HK-2 (cell line): ENCODE measurements around the gene TEX264.
A peak's percentile ranks its signal among the peaks of the same experiment; 100 is the strongest.
"Not testable (repeated sequence)": the region's sequence is repeated elsewhere in the genome, so short reads cannot be mapped to it uniquely, and the experiment has no call there.

Source experiments
- DNase-seq: peaks from one replicate; pipeline ENCODE4 v3.0.0-alpha.2; 2018; ENCODE audit not compliant: unreplicated experiment

TEX264 gene

DNA sequence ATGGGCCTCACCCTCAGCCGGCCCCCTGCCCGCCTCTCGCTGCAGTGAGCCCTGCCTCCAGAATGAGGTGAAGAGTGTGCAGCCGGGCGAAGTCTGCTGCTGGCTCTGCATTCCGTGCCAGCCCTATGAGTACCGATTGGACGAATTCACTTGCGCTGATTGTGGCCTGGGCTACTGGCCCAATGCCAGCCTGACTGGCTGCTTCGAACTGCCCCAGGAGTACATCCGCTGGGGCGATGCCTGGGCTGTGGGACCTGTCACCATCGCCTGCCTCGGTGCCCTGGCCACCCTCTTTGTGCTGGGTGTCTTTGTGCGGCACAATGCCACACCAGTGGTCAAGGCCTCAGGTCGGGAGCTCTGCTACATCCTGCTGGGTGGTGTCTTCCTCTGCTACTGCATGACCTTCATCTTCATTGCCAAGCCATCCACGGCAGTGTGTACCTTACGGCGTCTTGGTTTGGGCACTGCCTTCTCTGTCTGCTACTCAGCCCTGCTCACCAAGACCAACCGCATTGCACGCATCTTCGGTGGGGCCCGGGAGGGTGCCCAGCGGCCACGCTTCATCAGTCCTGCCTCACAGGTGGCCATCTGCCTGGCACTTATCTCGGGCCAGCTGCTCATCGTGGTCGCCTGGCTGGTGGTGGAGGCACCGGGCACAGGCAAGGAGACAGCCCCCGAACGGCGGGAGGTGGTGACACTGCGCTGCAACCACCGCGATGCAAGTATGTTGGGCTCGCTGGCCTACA is 44.4 kb downstream of the TEX264 start:
- DNase-seq, result no peak

DNA sequence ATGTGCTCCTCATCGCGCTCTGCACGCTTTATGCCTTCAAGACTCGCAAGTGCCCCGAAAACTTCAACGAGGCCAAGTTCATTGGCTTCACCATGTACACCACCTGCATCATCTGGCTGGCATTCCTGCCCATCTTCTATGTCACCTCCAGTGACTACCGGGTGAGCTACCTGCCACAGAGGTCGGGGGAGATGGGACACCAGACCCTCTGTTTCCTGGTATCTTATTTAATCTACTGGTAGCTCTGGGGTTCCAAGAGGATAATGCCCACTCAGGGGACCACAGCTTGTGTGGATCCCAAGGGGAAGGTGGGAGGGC is 44.9 kb downstream of the TEX264 start:
- DNase-seq, result no peak

DNA sequence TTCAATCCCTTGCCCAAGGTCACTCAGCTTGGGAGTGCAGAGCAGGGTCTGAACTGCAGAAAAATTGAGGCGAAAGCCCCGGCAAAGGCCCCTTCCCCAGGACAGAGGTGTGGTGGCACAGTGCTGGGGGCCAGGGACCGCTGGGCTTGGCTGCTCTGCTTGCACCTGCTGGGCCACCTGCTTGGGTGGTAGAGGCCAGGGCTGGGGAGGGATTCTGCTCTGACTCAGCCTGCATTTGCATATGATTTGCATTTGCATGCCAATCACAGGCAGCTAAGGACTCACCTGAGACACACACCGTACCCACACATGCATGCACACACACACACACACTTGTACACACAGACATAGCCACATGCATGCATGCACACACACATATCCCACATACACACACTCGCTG is 45.8 kb downstream of the TEX264 start:
- no peak for DNase-seq

DNA sequence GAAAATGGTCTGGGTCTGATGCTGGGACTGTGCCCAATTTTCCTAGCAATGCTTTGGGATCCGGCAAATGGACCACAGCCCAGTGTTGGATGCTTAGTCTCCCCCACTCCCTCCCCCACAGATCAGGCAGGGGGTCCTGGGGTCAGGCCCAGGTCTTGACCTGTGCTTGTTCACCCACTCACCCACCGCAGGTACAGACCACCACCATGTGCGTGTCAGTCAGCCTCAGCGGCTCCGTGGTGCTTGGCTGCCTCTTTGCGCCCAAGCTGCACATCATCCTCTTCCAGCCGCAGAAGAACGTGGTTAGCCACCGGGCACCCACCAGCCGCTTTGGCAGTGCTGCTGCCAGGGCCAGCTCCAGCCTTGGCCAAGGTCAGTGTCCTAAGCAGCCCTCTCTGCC is 46.4 kb downstream of the TEX264 start:
- no peak for DNase-seq

DNA sequence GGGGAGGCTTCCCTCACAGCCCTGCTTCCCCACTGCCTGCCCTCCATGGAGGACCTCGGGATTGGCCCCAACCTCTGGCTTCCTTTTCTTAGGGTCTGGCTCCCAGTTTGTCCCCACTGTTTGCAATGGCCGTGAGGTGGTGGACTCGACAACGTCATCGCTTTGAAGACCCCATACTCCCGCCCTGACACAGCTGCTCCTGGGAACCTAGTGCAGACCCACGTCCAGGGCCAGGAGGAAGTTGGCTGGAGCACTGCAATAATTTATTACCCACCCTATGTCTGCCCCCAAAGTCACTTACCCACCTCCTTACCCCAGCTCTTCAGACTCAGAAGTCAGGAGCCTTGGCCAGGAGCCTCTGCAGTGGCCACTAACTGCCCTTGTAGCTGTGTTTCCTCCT is 46.9 kb downstream of the TEX264 start:
- no peak for DNase-seq

DNA sequence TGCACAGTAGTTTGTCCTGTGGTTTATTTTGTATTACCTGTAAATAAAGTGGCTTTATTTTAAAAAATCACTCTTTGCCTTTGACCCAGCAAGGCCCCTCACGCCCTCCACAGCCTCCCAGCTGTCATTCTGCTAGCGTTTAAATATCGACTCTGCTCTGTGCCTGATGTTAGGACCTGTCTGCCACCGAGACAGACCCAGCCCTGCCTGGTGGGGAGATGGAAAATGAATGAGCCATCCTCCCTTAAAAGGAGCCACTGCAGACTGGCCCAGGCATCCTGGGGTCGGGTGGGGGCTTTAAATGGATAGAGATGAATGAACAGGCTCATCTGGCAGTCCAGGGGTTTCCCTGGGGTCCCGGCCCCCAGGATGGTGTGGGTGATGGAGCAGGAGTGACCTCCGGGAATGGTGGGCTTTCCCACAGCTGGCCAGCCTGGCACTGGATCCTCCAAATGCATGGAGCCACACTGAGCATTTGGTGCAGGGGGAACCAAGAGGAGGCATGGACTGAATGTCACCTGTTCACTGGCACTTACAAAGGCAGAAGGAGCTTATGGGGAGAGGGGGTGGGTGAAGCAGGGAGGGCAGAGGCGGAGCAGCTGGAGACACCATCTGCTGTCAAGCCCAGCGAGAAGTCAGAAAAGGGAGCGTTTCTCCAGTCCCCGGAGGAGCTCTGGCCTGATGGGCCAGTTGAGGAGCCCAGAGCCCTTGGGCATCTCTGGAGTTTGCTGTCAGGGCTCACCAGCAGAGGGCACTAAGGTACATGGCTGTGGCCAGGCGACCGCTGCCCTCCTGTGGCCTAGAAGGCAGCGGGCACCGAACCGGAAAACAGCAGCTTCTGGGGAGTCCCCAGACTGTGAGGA is 47.7 kb downstream of the TEX264 start:
- DNase-seq, result peak; percentile 61

DNA sequence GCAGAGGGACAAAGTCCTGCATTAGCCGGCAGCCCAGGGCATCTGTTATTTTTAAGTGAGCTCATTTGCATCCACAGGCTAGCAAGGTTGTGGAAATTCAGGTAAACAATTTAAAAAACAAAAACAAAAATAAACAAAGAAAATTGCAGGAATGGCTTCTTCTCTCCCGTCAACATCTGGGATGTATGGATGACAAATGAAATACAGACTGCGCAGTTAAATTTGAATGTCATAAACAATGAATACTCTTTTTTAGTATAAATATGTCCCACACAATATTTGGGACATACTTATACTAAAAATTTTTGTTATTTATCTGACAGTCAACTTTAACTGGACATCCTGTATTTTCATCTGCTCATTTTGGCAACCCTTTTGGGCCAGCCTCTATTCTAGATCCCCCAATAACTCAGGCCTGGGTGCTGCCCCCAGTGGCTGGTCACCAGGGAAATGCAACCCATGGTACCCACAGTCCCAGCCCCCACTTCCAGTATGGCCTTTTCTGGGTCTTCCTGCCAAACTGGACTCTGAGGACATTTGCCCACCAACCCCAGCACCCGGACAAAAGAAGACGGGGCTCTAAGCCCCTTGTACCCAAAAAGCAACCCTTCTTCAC is 48.5 kb downstream of the TEX264 start:
- no peak for DNase-seq

DNA sequence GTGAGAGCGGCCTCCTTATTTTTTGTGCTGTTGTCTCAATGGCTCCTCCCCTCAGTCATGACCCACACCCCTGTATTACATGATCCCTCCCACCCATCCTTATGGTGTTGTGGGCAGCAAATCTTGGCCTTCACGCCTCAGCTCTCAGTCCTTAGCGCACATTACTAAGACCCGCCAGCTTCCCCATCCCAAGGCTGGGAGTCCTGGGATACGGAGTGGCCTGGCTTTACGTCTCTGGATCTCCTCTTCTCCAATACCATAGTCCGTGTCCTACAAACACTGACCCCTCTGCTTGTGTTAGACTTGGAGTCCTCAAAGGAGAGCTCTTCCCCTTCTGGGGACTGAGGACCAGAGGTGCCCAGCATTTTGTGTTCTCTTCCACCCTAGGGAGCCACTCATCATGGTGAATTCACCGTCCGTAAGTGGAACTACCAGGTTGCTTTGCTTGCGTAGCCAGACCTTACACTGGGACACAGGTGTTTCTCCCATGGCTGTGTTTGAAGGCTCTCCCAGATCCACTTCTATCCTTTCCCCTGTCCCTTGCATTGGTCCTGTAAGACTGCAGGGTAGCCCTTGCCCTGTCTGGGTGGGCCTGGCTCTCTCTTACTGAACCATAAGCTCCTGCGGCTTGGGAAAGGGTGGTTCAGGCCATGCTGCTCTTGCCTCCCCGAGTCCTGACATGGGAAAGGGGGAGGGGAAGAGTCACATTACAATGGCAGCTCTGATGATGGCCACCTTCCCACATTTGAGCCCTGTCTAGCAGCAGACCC is 49.4 kb downstream of the TEX264 start:
- DNase-seq, result no peak

DNA sequence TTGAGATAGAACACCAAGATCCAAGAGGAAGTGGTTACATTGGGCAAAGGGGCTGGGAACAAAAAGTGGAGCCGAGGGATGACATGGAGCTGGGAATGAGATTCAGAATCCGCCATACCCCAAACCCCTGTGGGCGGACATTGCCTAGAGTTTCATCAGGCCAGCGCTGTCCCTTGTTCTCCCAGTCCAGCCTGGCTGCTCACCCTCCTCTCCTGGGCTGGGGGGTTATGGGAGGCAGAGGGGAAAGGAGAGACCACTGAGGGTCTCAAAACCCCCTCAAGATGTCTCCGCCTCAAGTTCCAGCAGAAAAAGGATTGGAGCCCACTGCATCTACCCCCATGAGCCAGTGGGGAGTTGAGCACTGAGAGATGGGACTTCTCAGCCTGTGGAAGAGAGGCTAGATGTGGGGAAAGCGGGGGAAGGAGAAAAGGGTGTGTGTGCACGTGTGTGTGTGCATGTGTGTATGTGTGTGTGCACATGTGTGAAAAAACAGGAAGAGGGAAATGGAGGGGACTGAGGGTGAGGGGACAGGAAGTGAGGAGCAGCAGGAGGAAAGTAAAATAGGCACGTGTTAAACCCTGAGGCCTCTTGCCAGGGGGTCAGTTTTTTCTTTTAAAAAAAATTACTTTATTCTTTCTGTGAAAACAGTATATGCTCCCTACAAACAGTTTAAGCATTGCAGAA is 50.2 kb downstream of the TEX264 start:
- no peak for DNase-seq

DNA sequence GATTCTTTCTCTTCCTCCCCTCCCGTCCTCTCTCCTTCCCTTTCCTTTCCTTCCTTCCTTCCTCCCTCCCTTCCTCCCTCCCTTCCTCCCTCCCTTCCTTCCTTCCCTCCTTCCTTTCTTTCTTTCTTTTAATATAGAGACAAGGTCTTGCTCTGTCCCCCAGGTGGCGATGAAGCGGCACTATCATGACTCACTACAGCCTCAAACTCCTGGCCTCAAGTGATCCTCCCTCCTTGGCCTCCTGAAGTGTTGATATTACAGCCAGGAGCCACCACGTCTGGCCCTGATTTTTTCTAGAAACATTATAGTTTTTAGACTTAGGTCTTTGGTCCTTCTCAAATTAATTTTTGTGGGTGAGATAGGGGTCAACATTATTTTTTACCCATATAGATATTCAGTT is 51.3 kb downstream of the TEX264 start:
- DNase-seq, result no peak

DNA sequence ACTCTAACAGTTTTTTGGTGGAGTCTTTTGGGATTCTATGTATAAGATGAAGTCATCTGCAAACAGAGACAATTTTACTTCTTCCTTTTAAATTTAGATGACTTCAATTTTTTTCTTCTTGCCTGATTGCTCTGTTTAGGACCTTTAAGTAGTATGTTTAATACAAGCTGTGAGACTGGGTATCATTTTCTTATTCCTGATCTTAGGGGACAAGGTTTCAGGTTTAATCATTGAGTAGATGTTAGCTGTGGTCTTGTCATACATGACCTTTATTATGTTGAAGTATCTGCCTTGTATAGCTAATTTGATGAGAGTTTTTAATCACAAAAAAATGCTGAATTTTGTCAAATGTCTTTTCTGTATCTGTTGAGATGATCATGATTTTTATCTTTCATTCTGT is 56.4 kb downstream of the TEX264 start:
- no peak for DNase-seq

DNA sequence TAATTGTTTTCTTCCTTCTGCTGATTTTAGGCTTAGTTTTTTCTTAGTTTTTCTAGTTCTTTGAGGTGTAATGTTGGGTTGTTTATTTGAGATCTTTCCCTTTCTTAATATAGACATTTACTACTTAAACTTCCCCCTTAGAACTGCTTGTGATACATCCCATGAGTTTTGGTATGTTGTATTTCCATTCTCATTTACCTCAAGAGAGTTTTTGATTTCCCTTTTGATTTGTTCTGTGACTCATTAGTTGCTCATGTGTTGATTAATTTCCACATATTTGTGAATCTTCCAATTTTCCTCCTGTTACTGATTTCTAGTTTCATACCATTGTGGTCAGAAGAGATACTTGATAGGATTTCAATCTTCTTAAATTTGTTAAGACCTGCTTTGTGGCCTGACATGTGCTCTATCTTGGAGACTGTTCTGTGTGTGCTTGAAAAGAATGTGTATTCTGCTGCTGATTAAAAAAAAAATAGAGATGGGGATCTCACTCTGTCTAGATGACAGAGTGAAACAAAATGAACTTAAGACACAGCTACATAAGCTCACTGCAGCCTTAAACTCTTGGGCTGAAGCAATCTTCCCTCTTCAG is 58.1 kb downstream of the TEX264 start:
- DNase-seq, result no peak

DNA sequence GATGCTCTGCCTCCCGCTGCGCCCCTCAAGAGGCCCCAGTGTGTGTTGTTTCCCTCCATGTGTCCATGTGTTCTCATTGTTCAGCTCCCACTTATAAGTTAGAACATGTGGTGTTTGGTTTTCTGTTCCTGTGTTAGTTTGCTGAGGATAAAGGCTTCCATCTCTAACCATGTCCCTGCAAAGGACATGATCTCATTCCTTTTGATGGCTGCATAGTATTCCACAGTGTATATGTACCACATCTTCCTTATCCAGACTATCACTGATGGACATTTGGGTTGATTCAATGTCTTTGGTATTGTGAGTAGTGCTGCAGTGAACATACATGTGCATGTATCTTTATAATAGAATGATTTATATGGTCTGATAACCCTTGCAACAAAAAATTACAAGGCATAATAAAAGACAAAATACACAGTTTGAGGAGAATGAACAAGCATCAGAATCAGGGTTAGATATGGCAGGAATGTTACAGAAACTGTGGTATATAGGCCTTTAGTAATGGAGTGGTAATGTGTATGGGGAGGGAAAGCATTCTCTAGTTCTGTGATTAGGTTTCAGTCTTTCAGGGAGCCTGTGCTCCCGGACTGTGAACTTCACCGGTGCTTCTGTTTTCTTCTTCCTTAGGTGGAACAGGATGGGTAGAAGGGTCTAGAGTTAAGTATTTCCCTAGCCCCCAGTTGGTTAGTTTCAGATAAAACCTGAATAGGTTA is 63.0 kb downstream of the TEX264 start:
- DNase-seq, result no peak

DNA sequence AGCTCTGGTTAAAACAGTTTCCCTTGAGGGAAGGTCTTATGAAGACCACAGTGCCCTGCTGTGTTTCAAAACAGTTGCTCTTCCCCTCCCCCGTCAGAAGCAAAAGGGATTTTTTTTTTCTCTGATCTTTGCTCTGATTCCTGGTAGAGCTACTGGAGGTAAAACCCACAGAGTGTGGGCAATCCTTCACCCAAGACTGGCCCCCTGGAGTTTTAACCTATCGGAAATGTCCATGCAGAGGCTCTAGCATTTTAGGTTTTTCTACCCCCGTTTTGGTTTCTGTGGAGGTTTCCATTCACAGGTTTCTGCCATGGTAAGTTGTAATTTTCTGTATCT is 63.5 kb downstream of the TEX264 start:
- no peak for DNase-seq

DNA sequence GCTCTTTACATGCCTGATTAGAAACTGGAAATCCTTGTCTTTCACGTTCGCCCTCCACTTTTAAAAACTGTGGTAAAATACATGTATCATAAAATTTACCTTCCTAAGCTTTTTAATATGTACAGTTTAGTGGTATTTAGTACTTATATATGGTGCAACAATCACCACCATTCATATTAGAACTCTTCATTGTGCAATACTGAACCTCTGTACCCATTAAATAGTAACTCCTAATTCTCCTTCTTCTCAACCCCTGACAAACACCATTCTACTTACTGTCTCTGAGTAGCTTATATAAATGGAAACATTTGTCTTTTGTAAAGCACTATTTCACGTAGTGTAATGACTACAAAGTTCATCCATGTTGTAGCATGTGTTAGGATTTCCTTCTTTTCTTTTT is 64.0 kb downstream of the TEX264 start:
- DNase-seq, result no peak

DNA sequence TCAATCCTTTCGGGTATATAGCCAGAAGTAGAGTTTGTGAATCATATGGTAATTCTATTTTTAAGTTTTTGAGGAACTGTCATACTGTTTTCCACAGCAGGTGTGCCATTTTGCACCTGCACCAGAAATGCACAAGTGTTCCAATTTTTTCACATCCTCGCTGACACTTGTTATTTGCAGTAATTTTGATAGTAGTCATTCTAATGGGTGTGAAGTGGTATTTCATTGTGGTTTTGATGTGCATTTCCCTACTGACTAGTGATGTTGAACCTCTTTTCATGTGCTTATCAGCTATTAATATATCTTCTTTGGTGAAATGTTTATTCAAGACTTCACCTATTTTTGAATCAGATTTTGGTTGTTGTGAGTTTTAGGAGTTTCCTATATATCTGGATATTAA is 64.9 kb downstream of the TEX264 start:
- DNase-seq, result no peak

DNA sequence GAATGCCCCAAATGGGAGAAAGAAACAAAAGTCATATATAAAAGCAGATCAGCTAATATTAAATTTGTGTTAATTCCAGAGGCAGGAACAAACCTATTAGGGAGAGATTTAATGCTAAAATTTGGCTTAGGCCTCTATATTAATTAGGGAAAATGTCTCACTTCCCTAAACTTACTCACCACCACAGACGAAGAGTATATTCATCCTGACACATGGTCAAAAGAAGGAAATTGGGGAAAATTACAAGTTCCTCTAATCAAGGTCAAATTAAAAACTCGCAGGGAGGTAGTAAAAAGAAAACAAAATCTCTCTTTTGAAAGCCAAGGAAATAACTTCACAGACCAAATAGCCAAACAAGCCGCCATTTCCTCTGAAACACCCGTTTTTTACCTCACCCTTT is 68.1 kb downstream of the TEX264 start:
- DNase-seq, result no peak

DNA sequence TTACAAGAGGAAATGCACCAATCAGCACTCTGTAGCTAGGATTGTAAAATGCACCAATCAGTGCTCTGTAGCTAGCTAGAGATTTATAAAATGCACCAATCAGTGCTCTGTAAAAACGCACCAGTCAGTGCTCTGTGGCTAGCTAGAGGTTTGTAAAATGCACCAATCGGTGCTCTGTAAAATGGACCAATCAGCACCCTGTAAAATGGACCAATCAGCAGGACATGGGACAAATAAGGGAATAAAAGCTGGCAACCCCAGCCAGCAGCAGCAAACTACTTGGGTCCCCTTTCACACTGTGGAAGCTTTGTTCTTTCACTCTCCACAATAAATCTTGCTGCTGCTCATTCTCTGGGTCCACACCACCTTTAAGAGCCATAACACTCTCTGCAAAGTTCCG is 71.3 kb downstream of the TEX264 start:
- not testable (repeated sequence) for DNase-seq

DNA sequence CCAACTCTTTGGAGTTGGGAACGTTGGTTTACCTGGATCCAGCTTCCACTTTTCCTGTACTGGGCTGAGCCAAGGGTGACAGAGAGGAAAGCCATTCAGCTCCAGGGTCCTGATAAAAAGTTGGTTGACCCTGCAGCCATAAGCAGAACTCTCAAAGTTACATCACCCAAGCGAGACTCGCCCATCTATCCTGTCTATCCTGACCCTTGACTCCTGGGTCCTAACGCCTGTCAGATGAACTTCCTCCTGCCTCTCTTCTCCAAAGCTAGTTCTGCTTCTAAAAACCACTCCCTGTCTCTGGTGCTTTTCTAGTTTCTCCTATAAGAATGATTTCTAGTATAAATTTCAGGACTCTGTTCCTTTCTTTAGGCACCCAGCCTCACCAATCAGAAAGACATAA is 71.9 kb downstream of the TEX264 start:
- DNase-seq, result not testable (repeated sequence)

DNA sequence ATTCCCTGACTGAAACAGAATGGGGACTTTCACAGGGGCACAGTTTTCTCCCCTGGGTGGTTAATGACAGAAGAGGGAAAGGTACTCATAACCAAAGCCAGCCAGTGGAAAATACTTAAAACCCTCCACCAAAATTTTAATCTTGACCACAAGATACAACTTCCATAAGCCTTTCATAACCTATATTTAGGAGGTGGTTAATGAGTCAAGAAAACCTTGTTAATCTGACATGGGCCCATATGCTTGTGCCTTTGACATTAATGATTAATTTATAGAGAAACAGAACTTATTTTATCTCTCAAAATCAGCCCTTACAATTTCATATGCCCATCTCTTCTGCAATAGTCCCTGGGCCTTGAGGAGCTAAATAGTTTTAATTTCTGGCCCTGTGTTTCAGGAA is 76.8 kb downstream of the TEX264 start:
- DNase-seq, result no peak

DNA sequence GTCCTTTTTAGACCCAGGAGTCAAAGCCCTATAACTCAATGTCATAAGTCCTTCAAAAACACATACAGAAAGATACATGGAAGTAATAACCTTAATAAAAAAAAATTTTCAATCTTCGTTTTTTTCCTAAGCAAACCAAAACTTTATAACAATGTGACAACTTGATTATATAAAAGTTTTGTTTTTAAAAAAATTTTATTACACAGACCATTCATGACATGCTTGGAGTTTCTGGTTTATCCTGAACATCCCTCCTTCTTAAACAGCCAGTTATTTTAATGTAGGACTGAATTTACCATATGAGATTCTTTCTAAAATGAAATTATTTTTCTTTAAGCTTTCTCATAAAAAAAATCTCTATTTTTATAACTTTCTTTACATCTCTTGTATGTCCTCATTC is 77.3 kb downstream of the TEX264 start:
- no peak for DNase-seq
